ENCODE results near the gene STK10.

STK10 gene

DNA sequence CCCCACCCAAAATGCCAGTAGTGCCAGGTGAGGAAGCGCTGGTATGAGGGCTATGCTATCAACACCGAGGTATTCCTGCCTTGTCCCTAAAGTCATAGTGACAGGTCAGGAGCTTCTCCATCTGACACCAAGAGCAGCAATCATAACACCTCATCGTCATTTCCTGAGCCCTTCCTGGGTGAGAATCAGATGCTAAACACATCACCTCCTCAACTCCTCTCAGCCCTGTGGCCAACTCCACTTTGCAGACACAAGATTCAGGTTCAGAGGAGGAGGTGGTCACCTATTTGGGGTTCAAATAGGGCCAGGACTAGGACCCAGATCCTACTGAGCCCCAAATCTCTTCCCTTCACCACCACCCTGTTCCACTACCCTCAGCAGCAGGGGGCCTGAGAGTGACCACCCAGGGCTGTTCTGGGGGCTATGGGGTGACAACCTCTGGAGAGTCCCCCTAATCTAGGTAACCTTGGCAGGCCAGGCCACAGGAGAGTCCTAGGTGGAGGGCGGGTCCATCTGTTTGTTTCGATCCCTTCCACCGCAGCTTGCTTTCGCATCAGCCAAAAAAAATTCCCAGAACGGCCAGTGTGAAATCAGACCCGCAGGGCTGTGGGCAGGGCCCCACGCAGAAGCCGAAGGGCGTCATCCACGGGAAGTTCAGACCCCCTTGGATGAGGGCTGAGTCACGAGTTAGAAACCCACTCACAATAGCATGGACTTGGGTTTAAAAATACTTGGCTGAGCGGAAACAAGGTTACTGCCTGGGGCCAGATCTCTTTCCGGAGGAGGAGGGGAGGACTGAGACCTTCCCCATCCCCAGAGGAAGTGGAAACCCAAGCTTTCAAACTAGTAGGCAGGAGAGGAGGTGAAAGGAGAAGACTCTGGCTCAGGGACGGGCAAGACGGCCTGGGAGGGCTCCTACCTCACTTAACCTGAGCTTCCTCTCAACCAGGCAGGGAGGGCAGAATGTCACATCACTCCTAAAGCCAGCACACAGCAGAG lies 8.7 kb downstream of the STK10 start:
- H3K27me3 ChIP-seq (ENCODE audit: control insufficient read depth in 5 of 5, insufficient read depth in 4 of 5, low read length in 5 of 5), result no peaks in the 10 kb centered on the region
- H3K27ac ChIP-seq (ENCODE audit: low read depth, low read length), result peak overlapping the region; percentile 69
- H3K9ac ChIP-seq (ENCODE audit: low read length in 5 of 5), result peak overlapping the region in 2 of 5 donors; percentile 26 to 51
- peaks cover 14 to 68% (median 33%) of the 10 kb centered on the region in 5 donors for H3K4me1 ChIP-seq (ENCODE audit: control insufficient read depth in 5 of 5, insufficient read depth in 5 of 5, low read length in 5 of 5)
- H3K9me3 ChIP-seq (ENCODE audit: control insufficient read depth in 5 of 5, low read length in 5 of 5), result no peaks in the 10 kb centered on the region
- peak overlapping the region in 4 of 5 donors; percentile 26 to 50 (median 38) for H3K4me3 ChIP-seq (ENCODE audit: low read depth in 1 of 5, low read length in 5 of 5)
- peaks cover 0 to 3% (median 0%) of the 10 kb centered on the region in 5 donors for H3K36me3 ChIP-seq (ENCODE audit: control insufficient read depth in 5 of 5, insufficient read depth in 5 of 5, low read length in 5 of 5)

GRCh38 chr5:172178301-172178987 lies 9.6 kb downstream of the STK10 start:
- H3K36me3 ChIP-seq (ENCODE audit: control insufficient read depth in 5 of 5, insufficient read depth in 5 of 5, low read length in 5 of 5), result peaks cover 0 to 3% (median 0%) of the 10 kb centered on the region in 5 donors
- no peaks in the 10 kb centered on the region for H3K9me3 ChIP-seq (ENCODE audit: control insufficient read depth in 5 of 5, low read length in 5 of 5)
- peaks cover 14 to 68% (median 40%) of the 10 kb centered on the region in 5 donors for H3K4me1 ChIP-seq (ENCODE audit: control insufficient read depth in 5 of 5, insufficient read depth in 5 of 5, low read length in 5 of 5)
- peak overlapping the region; percentile 69 for H3K27ac ChIP-seq (ENCODE audit: low read depth, low read length)
- peak overlapping the region in 2 of 5 donors; percentile 2 to 39 for H3K4me3 ChIP-seq (ENCODE audit: low read depth in 1 of 5, low read length in 5 of 5)
- no peaks in the 10 kb centered on the region for H3K27me3 ChIP-seq (ENCODE audit: control insufficient read depth in 5 of 5, insufficient read depth in 4 of 5, low read length in 5 of 5)
- peak overlapping the region in 1 of 5 donors; percentile 51 for H3K9ac ChIP-seq (ENCODE audit: low read length in 5 of 5)

- peaks cover 14 to 78% (median 46%) of the 10 kb centered on the region in 5 donors for H3K4me1 ChIP-seq (ENCODE audit: control insufficient read depth in 5 of 5, insufficient read depth in 5 of 5, low read length in 5 of 5)
- no peak overlapping the region for H3K27ac ChIP-seq (ENCODE audit: low read depth, low read length)
- H3K9me3 ChIP-seq (ENCODE audit: control insufficient read depth in 5 of 5, low read length in 5 of 5), result no peaks in the 10 kb centered on the region
- H3K9ac ChIP-seq (ENCODE audit: low read length in 5 of 5), result no peak overlapping the region
- H3K27me3 ChIP-seq (ENCODE audit: control insufficient read depth in 5 of 5, insufficient read depth in 4 of 5, low read length in 5 of 5), result no peaks in the 10 kb centered on the region
- no peak overlapping the region for H3K4me3 ChIP-seq (ENCODE audit: low read depth in 1 of 5, low read length in 5 of 5)
- peaks cover 0 to 3% (median 0%) of the 10 kb centered on the region in 5 donors for H3K36me3 ChIP-seq (ENCODE audit: control insufficient read depth in 5 of 5, insufficient read depth in 5 of 5, low read length in 5 of 5)
Observed at GRCh38 chr5:172177176-172177575, 10.8 kb downstream of the STK10 start.

GRCh38 chr5:172175263-172175719 lies 12.7 kb downstream of the STK10 start:
- Histone ChIP-seq H3K36me3 (ENCODE audit: control insufficient read depth in 5 of 5, insufficient read depth in 5 of 5, low read length in 5 of 5) (peaks cover 0 to 3% (median 0%) of the 10 kb centered on the region in 5 donors), H3K4me3 (ENCODE audit: low read depth in 1 of 5, low read length in 5 of 5) (peak overlapping the region in 3 of 5 donors; percentile 23 to 52 (median 36)), H3K9me3 (ENCODE audit: control insufficient read depth in 5 of 5, low read length in 5 of 5) (no peaks in the 10 kb centered on the region), H3K9ac (ENCODE audit: low read length in 5 of 5) (no peak overlapping the region), H3K27ac (ENCODE audit: low read depth, low read length) (peak overlapping the region; percentile 13), H3K4me1 (ENCODE audit: control insufficient read depth in 5 of 5, insufficient read depth in 5 of 5, low read length in 5 of 5) (peaks cover 14 to 76% (median 46%) of the 10 kb centered on the region in 5 donors), H3K27me3 (ENCODE audit: control insufficient read depth in 5 of 5, insufficient read depth in 4 of 5, low read length in 5 of 5) (no peaks in the 10 kb centered on the region)

DNA sequence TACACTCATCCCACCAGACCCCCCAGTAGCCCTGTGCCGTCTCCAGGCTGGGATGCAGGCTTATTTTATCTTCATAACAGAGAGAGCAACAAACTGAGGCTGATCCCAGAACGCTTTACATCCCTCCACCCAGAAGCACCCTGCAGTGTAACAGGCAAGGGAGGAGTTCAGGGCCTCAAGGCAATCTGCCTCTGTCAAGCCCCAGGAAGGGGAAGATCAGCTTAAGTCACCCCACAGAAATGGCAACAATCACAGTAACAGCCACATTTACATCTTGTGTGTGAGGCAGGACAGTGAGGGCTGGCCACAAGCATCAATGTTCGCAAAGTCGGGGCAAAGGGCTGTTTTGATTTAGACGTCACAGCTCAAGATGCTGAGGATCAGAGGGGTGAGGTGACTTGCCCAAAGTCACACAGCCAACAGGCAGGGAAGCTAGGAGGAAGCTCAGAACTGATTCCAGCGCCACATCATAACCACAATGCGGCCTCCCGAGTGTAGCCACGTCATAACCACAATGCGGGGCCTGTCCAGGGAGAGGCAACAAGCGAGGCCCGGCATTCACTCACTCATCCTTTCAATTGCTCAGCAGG lies 14.4 kb downstream of the STK10 start:
- Histone ChIP-seq H3K4me1 (ENCODE audit: control insufficient read depth in 5 of 5, insufficient read depth in 5 of 5, low read length in 5 of 5) (peaks cover 9 to 73% (median 37%) of the 10 kb centered on the region in 5 donors), H3K9me3 (ENCODE audit: control insufficient read depth in 5 of 5, low read length in 5 of 5) (no peaks in the 10 kb centered on the region), H3K36me3 (ENCODE audit: control insufficient read depth in 5 of 5, insufficient read depth in 5 of 5, low read length in 5 of 5) (peaks cover 0 to 5% (median 0%) of the 10 kb centered on the region in 5 donors), H3K9ac (ENCODE audit: low read length in 5 of 5) (peak overlapping the region in 1 of 5 donors; percentile 34), H3K27me3 (ENCODE audit: control insufficient read depth in 5 of 5, insufficient read depth in 4 of 5, low read length in 5 of 5) (no peaks in the 10 kb centered on the region), H3K27ac (ENCODE audit: low read depth, low read length) (peak overlapping the region; percentile 4), H3K4me3 (ENCODE audit: low read depth in 1 of 5, low read length in 5 of 5) (no peak overlapping the region)

DNA sequence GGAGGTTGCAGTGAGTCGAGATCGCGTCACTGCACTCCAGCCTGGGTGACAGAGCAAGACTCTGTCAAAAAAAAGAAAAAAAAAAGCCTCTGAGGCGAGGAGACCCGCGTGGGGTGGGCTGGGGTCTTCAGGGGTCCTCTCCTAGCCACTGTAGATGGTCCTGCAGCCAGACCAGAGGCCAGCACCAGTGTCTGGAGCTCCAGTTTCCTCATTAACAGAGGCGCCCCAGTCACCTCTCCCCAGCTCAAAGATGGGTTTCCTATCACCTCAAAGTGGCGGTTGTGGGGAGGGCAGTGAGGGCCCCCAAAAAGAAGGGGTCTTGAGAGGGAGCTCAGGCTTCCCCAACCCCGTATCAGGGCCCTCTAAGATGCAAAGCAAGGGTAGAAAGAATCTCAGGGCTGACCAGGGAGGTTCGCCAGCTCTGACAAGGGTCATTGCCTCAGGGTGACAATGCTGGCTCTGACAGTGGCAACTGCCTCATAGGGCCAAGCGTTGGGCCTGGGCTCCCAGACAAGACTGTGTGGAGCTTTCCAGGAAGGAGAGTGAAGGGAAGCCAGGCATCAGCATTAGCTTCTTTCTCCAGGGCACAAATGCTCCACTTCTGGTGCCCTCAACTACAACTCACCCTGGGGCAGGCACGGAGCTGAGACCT lies 15.0 kb downstream of the STK10 start:
- Histone ChIP-seq H3K4me3 (ENCODE audit: low read depth in 1 of 5, low read length in 5 of 5) (no peak overlapping the region), H3K36me3 (ENCODE audit: control insufficient read depth in 5 of 5, insufficient read depth in 5 of 5, low read length in 5 of 5) (peaks cover 0 to 5% (median 0%) of the 10 kb centered on the region in 5 donors), H3K9ac (ENCODE audit: low read length in 5 of 5) (peak overlapping the region in 1 of 5 donors; percentile 34), H3K27me3 (ENCODE audit: control insufficient read depth in 5 of 5, insufficient read depth in 4 of 5, low read length in 5 of 5) (no peaks in the 10 kb centered on the region), H3K27ac (ENCODE audit: low read depth, low read length) (peak overlapping the region; percentile 4), H3K4me1 (ENCODE audit: control insufficient read depth in 5 of 5, insufficient read depth in 5 of 5, low read length in 5 of 5) (peaks cover 5 to 73% (median 34%) of the 10 kb centered on the region in 5 donors), H3K9me3 (ENCODE audit: control insufficient read depth in 5 of 5, low read length in 5 of 5) (no peaks in the 10 kb centered on the region)

GRCh38 chr5:172171118-172171517 lies 16.9 kb downstream of the STK10 start:
- Histone ChIP-seq H3K27me3 (ENCODE audit: control insufficient read depth in 5 of 5, insufficient read depth in 4 of 5, low read length in 5 of 5) (no peaks in the 10 kb centered on the region), H3K36me3 (ENCODE audit: control insufficient read depth in 5 of 5, insufficient read depth in 5 of 5, low read length in 5 of 5) (peaks cover 0 to 5% (median 0%) of the 10 kb centered on the region in 5 donors), H3K4me1 (ENCODE audit: control insufficient read depth in 5 of 5, insufficient read depth in 5 of 5, low read length in 5 of 5) (peaks cover 5 to 79% (median 39%) of the 10 kb centered on the region in 5 donors), H3K27ac (ENCODE audit: low read depth, low read length) (peak overlapping the region; percentile 3), H3K4me3 (ENCODE audit: low read depth in 1 of 5, low read length in 5 of 5) (no peak overlapping the region), H3K9ac (ENCODE audit: low read length in 5 of 5) (no peak overlapping the region), H3K9me3 (ENCODE audit: control insufficient read depth in 5 of 5, low read length in 5 of 5) (no peaks in the 10 kb centered on the region)

- Histone ChIP-seq H3K36me3 (ENCODE audit: control insufficient read depth in 5 of 5, insufficient read depth in 5 of 5, low read length in 5 of 5) (peaks cover 0 to 5% (median 0%) of the 10 kb centered on the region in 5 donors), H3K4me3 (ENCODE audit: low read depth in 1 of 5, low read length in 5 of 5) (no peak overlapping the region), H3K4me1 (ENCODE audit: control insufficient read depth in 5 of 5, insufficient read depth in 5 of 5, low read length in 5 of 5) (peaks cover 5 to 74% (median 36%) of the 10 kb centered on the region in 5 donors), H3K9ac (ENCODE audit: low read length in 5 of 5) (no peak overlapping the region), H3K27ac (ENCODE audit: low read depth, low read length) (peak overlapping the region; percentile 3), H3K9me3 (ENCODE audit: control insufficient read depth in 5 of 5, low read length in 5 of 5) (no peaks in the 10 kb centered on the region), H3K27me3 (ENCODE audit: control insufficient read depth in 5 of 5, insufficient read depth in 4 of 5, low read length in 5 of 5) (no peaks in the 10 kb centered on the region)
Observed at GRCh38 chr5:172170251-172170701, 17.7 kb downstream of the STK10 start.

DNA sequence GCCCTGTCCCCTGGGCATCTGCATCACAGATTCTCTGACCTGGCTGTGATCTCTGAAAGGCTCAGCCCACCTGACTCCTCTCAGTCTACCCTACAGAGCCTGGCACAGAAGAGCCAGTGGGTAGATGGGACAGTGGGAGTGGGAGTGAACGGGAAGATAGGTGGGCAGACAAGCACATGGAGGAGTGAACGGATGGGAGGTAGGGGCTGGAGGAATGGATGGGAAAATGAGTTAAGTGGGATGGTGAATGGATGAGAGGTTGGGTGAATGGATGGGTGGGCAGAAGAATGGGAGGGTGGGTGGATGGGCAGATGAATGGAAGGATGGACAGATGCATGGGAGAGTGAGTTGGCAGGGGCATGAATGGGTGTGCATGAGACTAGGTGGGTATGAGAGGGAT lies 18.8 kb downstream of the STK10 start:
- Histone ChIP-seq H3K4me3 (ENCODE audit: low read depth in 1 of 5, low read length in 5 of 5) (no peak overlapping the region), H3K4me1 (ENCODE audit: control insufficient read depth in 5 of 5, insufficient read depth in 5 of 5, low read length in 5 of 5) (peaks cover 3 to 73% (median 34%) of the 10 kb centered on the region in 5 donors), H3K27me3 (ENCODE audit: control insufficient read depth in 5 of 5, insufficient read depth in 4 of 5, low read length in 5 of 5) (no peaks in the 10 kb centered on the region), H3K36me3 (ENCODE audit: control insufficient read depth in 5 of 5, insufficient read depth in 5 of 5, low read length in 5 of 5) (peaks cover 0 to 5% (median 0%) of the 10 kb centered on the region in 5 donors), H3K27ac (ENCODE audit: low read depth, low read length) (no peak overlapping the region), H3K9ac (ENCODE audit: low read length in 5 of 5) (no peak overlapping the region), H3K9me3 (ENCODE audit: control insufficient read depth in 5 of 5, low read length in 5 of 5) (no peaks in the 10 kb centered on the region)
